H1 (cell line): ENCODE measurements around the gene TRAPPC2L. TPM values are rescaled to one million over a fixed set of nuclear protein-coding genes. Genes with fewer than 3 reads are reported as not detected.

Experiments
- SP4 ChIP-seq: IDR thresholded peaks from 2 replicates; pipeline ENCODE4 v1.6.1; 2012; ENCODE audit warnings: low read length, inconsistent platforms
- polyA plus RNA-seq, 7 experiments: library from polyadenylated mRNA; depleted of rRNA in 3 of 7; stranded (reverse) in 5 of 7; unstranded in 2 of 7; fragments of >200 nt in 5 of 7; fragments of 200-250 nt in 2 of 7; gene quantifications; 1 replicate in 5 of 7; 2 replicates in 1 of 7; 4 replicates in 1 of 7; pipeline versions ENCODE4 v1.2.1 to v1.2.3, GENCODE V29; 2011 to 2013; ENCODE audit warnings: missing spikeins in 2 of 7, mixed read lengths in 2 of 7
- total RNA-seq: library from RNA; stranded (reverse); fragmentation: NEBNext Ultra II Directional; extraction: Animal tissue kit (Norgen Biotek cat#: 25700); gene quantifications from 2 replicates; pipeline ENCODE4 v1.2.1, GENCODE V29; 2021

Gene TRAPPC2L
- total and polyA plus RNA-seq, 2 of the 8 experiments (the other 6 are each of a cell fraction or from before 2014, with no cell fraction given) = 98.7 to 133 TPM

DNA sequence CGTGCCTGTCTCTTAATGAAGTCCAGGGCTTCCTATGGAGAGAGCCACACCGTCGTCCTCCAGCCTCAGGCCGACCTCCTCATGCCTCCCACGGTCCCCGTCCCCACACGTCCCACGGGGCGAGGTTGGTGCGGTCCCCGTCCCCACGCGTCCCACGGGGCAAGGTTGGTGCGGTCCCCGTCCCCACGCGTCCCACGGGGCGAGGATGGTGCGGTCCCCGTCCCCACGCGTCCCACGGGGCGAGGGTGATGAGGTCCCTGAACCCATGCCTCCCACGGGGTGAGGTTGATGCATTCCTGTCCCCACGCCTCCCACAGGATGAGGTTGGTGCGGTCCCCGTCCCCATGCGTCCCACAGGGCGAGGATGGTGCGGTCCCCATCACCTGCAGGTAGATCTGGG, 21.1 kb upstream of the TRAPPC2L start (continued):
- TF ChIP-seq SP4 = no peak
